UCSD-AML1 (cell line): ENCODE measurements around the gene FERD3L.

Source experiments
- DNase-seq: peaks from one replicate; lab custom pipeline; 2025; ENCODE audit not compliant: unreplicated experiment; lab: John Stamatoyannopoulos, UW

FERD3L gene

GRCh38 chr7:19101472-19101871 is 43.7 kb downstream of the FERD3L start:
- DNase-seq, result no peak

- no peak for DNase-seq
Observed at GRCh38 chr7:19099924-19100323, 45.3 kb downstream of the FERD3L start.

- DNase-seq, result no peak
Observed at GRCh38 chr7:19099194-19099593, 46.0 kb downstream of the FERD3L start.

GRCh38 chr7:19098510-19098909 is 46.7 kb downstream of the FERD3L start:
- DNase-seq, result no peak

- DNase-seq, result no peak
Observed at GRCh38 chr7:19097165-19098055, 47.8 kb downstream of the FERD3L start.

- no peak for DNase-seq
Observed at GRCh38 chr7:19095353-19095860, 49.8 kb downstream of the FERD3L start.
